B cell (primary cell): ENCODE data around the gene CBARP. TPM values are rescaled to one million over a fixed set of nuclear protein-coding genes. Genes with fewer than 3 reads are reported as not detected.
A peak's percentile ranks its signal among the peaks of the same experiment; 100 is the strongest.

Source experiments
- ATAC-seq: fragments of 200-7000 bp; cut with Tn5 transposase; one replicate; pipeline ENCODE4 v1.10.0; 2021; ENCODE audit warnings: low read depth, mild to moderate bottlenecking, moderate number of reproducible peaks, moderate library complexity
- CTCF ChIA-PET: fragments of 350-600 bp; sonication (Branson Sonifier 250); formaldehyde crosslinking; loops from one replicate; lab custom pipeline; 2021; ENCODE audit warnings: antibody characterized with exemption, inconsistent platforms; lab: Charles Lee
- POLR2A ChIA-PET: fragments of 350-600 bp; sonication (Branson Sonifier 250); formaldehyde crosslinking; loops from one replicate; lab custom pipeline; 2021; ENCODE audit warnings: antibody characterized with exemption; lab: Charles Lee
- DNase-seq: peaks from one replicate; pipeline ENCODE4 v3.0.0; 2013
- H2AFZ ChIP-seq: 2 replicates; pipeline ENCODE4 v1.6.1; 2012; ENCODE audit warnings: mild to moderate bottlenecking, low read depth, low read length; ENCODE audit not compliant: insufficient read depth, poor library complexity, severe bottlenecking
- H3K27ac ChIP-seq, 2 donors: 1 replicate in 1 of 2; 2 replicates in 1 of 2; pipeline ENCODE4 v1.5.1; 2012 to 2013; ENCODE audit warnings: low read length in 2 of 2, mild to moderate bottlenecking in 2 of 2, moderate library complexity in 1 of 2
- H3K27me3 ChIP-seq, 4 experiments: fragments of 200-600 bp in 1 of 4; sonication (generic) in 1 of 4; replicated peaks in 1 of 4; 1 replicate in 2 of 4; 2 replicates in 2 of 4; pipeline versions ENCODE4 v1.6.1 to v1.7.0; 2013 to 2016; ENCODE audit warnings: low read length in 3 of 4, mild to moderate bottlenecking in 2 of 4, mixed read lengths in 1 of 4, moderate library complexity in 1 of 4; ENCODE audit not compliant: insufficient read depth in 4 of 4, control insufficient read depth in 3 of 4; ENCODE audit errors: control extremely low read depth in 1 of 4
- H3K36me3 ChIP-seq, 2 experiments: replicated peaks in 1 of 2; 1 replicate in 1 of 2; 2 replicates in 1 of 2; pipeline versions ENCODE4 v1.6.1 to v1.7.1; 2013; ENCODE audit warnings: low read length in 1 of 2; ENCODE audit not compliant: insufficient read depth in 2 of 2, control insufficient read depth in 1 of 2; ENCODE audit errors: control extremely low read depth in 1 of 2, extremely low read depth in 1 of 2
- H3K4me1 ChIP-seq, 2 donors: fragments of 200-600 bp in 1 of 2; sonication (generic) in 1 of 2; 1 replicate in 1 of 2; 2 replicates in 1 of 2; pipeline versions ENCODE4 v1.5.1 to v1.6.1; 2013 to 2017; ENCODE audit warnings: low read length in 2 of 2; ENCODE audit not compliant: control insufficient read depth in 2 of 2, insufficient read depth in 2 of 2
- H3K4me2 ChIP-seq: replicated peaks from 2 replicates; pipeline ENCODE3; 2012; ENCODE audit warnings: mild to moderate bottlenecking, low read depth, low read length; ENCODE audit not compliant: poor library complexity, severe bottlenecking
- H3K4me3 ChIP-seq, 5 experiments: fragments of 200-600 bp in 1 of 5; sonication (generic) in 1 of 5; 1 replicate in 3 of 5; 2 replicates in 2 of 5; pipeline versions ENCODE4 v1.5.1 to v1.7.0; 2011 to 2016; ENCODE audit warnings: low read length in 4 of 5, mild to moderate bottlenecking in 4 of 5, low read depth in 2 of 5, control low read depth in 1 of 5, moderate library complexity in 1 of 5; ENCODE audit not compliant: insufficient read depth in 1 of 5; ENCODE audit errors: control extremely low read depth in 1 of 5, extremely low read depth in 1 of 5
- H3K79me2 ChIP-seq: fragments of 200-600 bp; sonication (generic); one replicate; pipeline ENCODE4 v1.6.0; 2016; ENCODE audit warnings: low read length; ENCODE audit not compliant: control insufficient read depth, insufficient read depth
- H3K9ac ChIP-seq: fragments of 200-600 bp; sonication (generic); 2 replicates; pipeline ENCODE4 v1.6.1; 2017; ENCODE audit warnings: mild to moderate bottlenecking, low read length, moderate library complexity
- H3K9me3 ChIP-seq, 3 donors: one replicate each; pipeline versions ENCODE4 v1.6.1 to v1.7.1; 2013; ENCODE audit warnings: low read length in 2 of 3; ENCODE audit not compliant: control insufficient read depth in 2 of 3, insufficient read depth in 1 of 3; ENCODE audit errors: control extremely low read depth in 1 of 3
- H4K20me1 ChIP-seq: 2 replicates; pipeline ENCODE4 v1.6.0; 2012; ENCODE audit warnings: mild to moderate bottlenecking, low read length; ENCODE audit not compliant: insufficient read depth, control insufficient read depth, poor library complexity, severe bottlenecking
- H3K27ac Mint-ChIP-seq: one replicate; pipeline ENCODE4 v1.8.0; 2021; ENCODE audit warnings: mixed read lengths
- H3K27me3 Mint-ChIP-seq: one replicate; pipeline ENCODE4 v1.8.0; 2021; ENCODE audit warnings: mixed read lengths
- H3K4me1 Mint-ChIP-seq: one replicate; pipeline ENCODE4 v1.8.0; 2021; ENCODE audit warnings: mixed read lengths
- H3K4me3 Mint-ChIP-seq: one replicate; pipeline ENCODE4 v1.8.0; 2021; ENCODE audit warnings: mixed read lengths
- H3K9me3 Mint-ChIP-seq: one replicate; pipeline ENCODE4 v1.8.0; 2022; ENCODE audit warnings: mixed read lengths; ENCODE audit not compliant: insufficient read depth
- EZH2 ChIP-seq: IDR thresholded peaks from 2 replicates; pipeline ENCODE4 v1.6.1; 2012; ENCODE audit warnings: borderline replicate concordance, low read depth, mild to moderate bottlenecking, moderate library complexity, low read length; ENCODE audit not compliant: insufficient read depth, poor library complexity, severe bottlenecking
- WGBS: methylation state at CpG from one replicate; pipeline ENCODE4 v1.1.5; 2013; ENCODE audit warnings: missing lambda C conversion rate; ENCODE audit not compliant: insufficient coverage; 5-methylcytosine and 5-hydroxymethylcytosine counted together
- intact Hi-C: fragments of 100-400 bp; cut with micrococcal nuclease; formaldehyde crosslinking; loops from one replicate; pipeline ENCODE4 v1.10.0; 2022
- polyA plus RNA-seq: library from polyadenylated mRNA; depleted of rRNA; stranded (reverse); fragments of >200 nt; gene quantifications from 2 replicates; pipeline ENCODE4 v1.2.3, GENCODE V29; 2012
- total RNA-seq, 2 donors: library from RNA; stranded (reverse); fragments of 120-200 nt in 1 of 2; gene quantifications; 1 replicate in 1 of 2; 2 replicates in 1 of 2; pipeline versions ENCODE4 v1.2.3 to v1.2.4, GENCODE V29; 2013 to 2022
- TF ChIP-seq, protein P1 (sequence below): fragments of 200-600 bp; IDR thresholded peaks from one replicate; pipeline ENCODE4 v1.8.0; 2022; ENCODE audit warnings: antibody characterized with exemption, mild to moderate bottlenecking

The CBARP gene
- total and polyA plus RNA-seq, 2 donors (not counting 1 experiment from before 2014, with no cell fraction given): not detected

- intact Hi-C loops: no loop called here
- POLR2A ChIA-PET: interaction anchor here (0.8 to 10.7 kb wide), 8 partner anchors 9 to 216 kb away, joined by 3 to 305 read pairs (median 7); partner anchors contain the start of genes CIRBP and FAM174C
- Histone ChIP-seq H3K36me3 (peaks cover 0 to 50% of the 10 kb centered on the region in 2 experiments), H3K27ac (peak overlapping the region; percentile 89 to 94), H3K27me3 (no peaks in the 10 kb centered on the region), H3K4me2 (peak overlapping the region; percentile 98), H2AFZ (no peak overlapping the region), H3K4me3 (peak overlapping the region in 4 of 5 experiments; percentile 72 to 92 (median 88)), H3K9ac (peak overlapping the region; percentile 86), H3K4me1 (peaks cover 42 to 71% of the 10 kb centered on the region in 2 donors), H3K9me3 (no peaks in the 10 kb centered on the region), H4K20me1 (peaks cover 69% of the 10 kb centered on the region), H3K79me2 (peaks cover 74% of the 10 kb centered on the region)
- peaks cover 50% of the 10 kb centered on the region for H3K4me1 Mint-ChIP-seq
- DNase-seq: no peak
- no peaks in the 10 kb centered on the region for H3K9me3 Mint-ChIP-seq
- peak overlapping the region; percentile 92 for H3K27ac Mint-ChIP-seq
- ATAC-seq: no peak
- TF ChIP-seq, protein P1, sequence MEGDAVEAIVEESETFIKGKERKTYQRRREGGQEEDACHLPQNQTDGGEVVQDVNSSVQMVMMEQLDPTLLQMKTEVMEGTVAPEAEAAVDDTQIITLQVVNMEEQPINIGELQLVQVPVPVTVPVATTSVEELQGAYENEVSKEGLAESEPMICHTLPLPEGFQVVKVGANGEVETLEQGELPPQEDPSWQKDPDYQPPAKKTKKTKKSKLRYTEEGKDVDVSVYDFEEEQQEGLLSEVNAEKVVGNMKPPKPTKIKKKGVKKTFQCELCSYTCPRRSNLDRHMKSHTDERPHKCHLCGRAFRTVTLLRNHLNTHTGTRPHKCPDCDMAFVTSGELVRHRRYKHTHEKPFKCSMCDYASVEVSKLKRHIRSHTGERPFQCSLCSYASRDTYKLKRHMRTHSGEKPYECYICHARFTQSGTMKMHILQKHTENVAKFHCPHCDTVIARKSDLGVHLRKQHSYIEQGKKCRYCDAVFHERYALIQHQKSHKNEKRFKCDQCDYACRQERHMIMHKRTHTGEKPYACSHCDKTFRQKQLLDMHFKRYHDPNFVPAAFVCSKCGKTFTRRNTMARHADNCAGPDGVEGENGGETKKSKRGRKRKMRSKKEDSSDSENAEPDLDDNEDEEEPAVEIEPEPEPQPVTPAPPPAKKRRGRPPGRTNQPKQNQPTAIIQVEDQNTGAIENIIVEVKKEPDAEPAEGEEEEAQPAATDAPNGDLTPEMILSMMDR: no peak
- no peak for TF ChIP-seq EZH2
- CTCF ChIA-PET: interaction anchor here (0.8 to 5.8 kb wide), 4 partner anchors 9 to 21 kb away, joined by 3 to 113 read pairs (median 25); partner anchors contain the start of gene CIRBP
- H3K4me3 Mint-ChIP-seq: peak overlapping the region; percentile 79
- 59% methylated on average over 20 of the region's 23 CpGs for WGBS
- H3K27me3 Mint-ChIP-seq: no peaks in the 10 kb centered on the region
Measured at GRCh38 chr19:1253514-1254080, 15.8 kb upstream of the CBARP start.
